GM21447 (cell line): ENCODE results near the gene APOLD1.
"Not testable (repeated sequence)": the region's sequence is repeated elsewhere in the genome, so short reads cannot be mapped to it uniquely, and the experiment has no call there.

ENCODE experiments used
- ATAC-seq: cut with Tn5 transposase; IDR thresholded peaks from one replicate; pipeline ENCODE4 v1.9.1; 2021; ENCODE audit not compliant: unreplicated experiment

APOLD1 gene, protein sequence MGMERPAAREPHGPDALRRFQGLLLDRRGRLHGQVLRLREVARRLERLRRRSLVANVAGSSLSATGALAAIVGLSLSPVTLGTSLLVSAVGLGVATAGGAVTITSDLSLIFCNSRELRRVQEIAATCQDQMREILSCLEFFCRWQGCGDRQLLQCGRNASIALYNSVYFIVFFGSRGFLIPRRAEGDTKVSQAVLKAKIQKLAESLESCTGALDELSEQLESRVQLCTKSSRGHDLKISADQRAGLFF

GRCh38 chr12:12784911-12785814 is at the start of gene APOLD1:
TSS of gene APOLD1 (plus strand) at chr12:12785659. CDS start at chr12:12785692, 33 bp downstream.
- no peak for ATAC-seq

- peak; percentile 79 for ATAC-seq
Observed at GRCh38 chr12:12736759-12737676, 48.4 kb upstream of the APOLD1 start.

DNA sequence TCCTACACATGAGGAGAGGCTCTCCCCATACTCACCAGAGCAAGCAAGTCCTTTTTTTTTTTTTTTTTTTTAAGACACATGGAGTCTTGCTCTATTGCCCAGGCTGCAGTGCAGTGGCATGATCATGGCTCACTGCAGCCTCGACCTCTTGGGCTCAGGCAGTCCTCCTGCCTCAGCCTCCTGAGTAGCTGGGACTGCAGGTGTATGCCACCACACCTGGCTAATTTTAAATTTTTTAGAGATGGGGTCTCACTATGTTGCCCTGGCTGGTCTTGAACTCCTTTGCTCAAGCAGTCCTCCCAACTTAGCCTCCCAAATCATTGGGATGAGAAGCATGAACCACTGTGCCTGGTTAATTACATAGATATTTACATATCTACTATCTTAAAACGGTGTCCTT is 47.3 kb upstream of the APOLD1 start:
- ATAC-seq = not testable (repeated sequence)

- ATAC-seq = no peak
Observed at GRCh38 chr12:12741660-12742059, 43.8 kb upstream of the APOLD1 start.

GRCh38 chr12:12744546-12745305 is 40.7 kb upstream of the APOLD1 start:
- ATAC-seq = no peak

- no peak for ATAC-seq
Observed at GRCh38 chr12:12745576-12746211, 39.8 kb upstream of the APOLD1 start.

DNA sequence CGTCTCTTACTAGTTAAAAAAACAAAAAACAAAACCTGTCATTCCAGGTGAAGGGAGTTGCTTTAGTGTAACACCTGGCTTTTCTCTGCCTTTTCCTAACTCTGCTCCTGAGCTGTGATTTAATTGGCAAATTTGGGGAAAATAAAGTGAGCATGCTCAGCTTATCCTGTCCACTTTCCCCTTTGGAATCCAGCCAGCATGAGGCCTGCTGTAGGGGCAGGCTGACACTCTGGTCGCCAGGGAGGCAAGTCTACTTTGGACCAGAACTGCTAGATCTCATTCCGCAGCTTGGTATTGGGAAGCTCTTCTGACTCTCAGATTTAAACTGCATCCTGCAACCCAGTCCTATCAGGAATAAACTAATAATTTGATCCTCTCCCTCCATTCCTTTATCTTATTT is 38.2 kb upstream of the APOLD1 start:
- no peak for ATAC-seq

DNA sequence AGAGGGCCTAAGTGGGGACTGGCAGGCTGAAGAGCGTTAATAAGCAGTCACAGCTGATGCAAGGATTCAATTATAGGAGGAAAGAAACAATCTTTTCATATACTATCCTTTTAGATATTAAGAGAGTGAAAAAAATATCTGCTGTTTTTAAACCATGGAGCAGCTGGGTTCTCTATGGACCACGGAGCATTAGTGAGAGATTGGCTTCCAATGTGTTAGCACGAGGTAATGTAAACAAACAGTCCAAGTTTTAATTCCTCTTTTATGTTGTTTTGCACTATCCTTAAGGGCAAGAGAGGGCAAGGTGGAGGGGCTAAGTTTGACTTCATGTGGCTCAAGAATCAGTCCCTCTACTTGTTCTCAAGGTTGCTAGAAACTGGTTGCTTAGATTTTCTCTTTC is 37.4 kb upstream of the APOLD1 start:
- no peak for ATAC-seq

DNA sequence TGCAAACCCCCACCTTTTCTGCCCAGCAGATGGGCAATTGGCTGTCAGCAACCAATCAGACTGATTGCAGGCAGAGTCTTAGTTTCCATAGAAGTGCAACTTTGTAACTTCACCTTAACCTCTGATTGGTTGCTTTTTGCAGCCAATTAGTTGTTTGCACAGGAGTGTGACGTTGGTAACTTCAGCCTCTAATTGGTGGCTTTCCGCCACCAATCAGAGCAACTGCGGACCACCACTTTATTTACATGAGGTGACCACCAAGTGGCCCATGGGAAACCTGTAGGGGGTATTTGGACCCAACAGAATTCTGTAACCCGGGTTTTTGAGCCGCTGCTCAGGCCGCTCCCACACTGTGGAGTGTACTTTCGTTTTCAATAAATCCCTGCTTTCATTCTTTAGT is 36.0 kb upstream of the APOLD1 start:
- ATAC-seq = no peak

- ATAC-seq = no peak
Observed at GRCh38 chr12:12755923-12756322, 29.5 kb upstream of the APOLD1 start.

- ATAC-seq = no peak
Observed at GRCh38 chr12:12757121-12757520, 28.3 kb upstream of the APOLD1 start.

DNA sequence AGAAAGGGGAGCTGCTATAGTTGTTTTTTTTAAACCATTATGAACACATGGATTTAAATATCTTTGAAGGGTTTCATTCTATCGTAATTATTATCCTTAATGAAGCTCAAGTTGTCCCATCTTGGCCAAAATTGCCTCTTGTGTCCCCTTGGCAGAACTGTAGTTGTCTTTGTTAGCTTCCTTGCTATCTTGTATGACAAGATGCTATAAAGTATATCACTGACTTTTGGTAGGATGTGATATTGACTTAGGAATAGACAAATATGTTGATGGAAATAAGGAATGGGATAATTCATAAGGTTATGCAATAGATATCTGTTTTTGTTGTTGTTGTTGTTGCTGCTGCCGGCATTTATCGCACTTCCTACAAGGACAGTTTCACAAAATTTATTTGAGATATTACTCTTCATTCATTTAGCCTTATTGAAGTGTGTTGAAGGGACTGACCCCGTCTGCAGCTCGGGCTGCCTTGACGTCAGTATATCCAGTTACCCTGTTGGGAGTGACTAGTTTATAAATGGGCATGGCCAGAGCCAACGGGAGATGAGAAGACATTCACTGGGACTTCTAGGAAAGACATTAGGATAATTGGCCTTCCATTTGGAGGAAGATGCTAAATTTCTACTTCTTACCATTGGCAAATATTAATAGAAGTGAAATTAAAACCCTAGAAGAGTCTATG is 26.1 kb upstream of the APOLD1 start:
- no peak for ATAC-seq

DNA sequence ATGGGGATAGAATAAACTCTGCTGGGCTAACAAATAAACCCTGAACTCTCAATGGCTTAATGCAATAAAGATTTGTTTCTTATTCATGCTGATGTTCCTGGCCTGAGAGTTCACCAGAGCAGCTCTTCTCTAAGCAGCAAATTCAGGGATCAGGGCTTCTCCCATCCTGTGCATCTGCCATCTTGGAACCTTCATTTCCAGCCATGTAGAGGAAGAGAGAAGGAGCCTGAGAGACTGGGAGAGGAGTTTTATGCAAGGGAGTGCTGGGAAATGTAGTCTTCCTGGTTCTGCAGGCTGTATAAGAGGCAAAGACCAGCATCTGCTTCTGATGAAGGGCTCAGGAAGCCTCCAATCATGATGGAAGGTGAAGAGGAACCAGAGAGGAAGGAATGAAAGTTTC is 20.6 kb upstream of the APOLD1 start:
- ATAC-seq = no peak

DNA sequence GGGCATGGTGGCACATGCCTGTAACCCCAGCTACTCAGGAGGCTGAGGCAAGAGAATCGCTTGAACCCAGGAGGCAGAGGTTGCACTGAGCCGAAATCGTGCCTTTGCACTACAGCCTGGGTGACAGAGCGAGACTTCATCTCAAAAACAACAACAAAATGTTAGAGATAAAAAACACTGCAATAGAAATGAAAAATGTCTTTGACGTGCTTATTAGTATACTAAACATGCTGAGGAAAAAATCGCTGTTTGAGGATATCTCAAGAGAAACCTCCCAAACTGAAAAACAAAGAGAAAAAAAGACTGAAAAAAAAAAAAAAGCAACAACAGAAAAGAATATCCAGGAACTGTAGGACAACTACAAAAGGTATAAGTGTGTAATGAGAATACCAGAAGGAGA is 15.2 kb upstream of the APOLD1 start:
- ATAC-seq = no peak

DNA sequence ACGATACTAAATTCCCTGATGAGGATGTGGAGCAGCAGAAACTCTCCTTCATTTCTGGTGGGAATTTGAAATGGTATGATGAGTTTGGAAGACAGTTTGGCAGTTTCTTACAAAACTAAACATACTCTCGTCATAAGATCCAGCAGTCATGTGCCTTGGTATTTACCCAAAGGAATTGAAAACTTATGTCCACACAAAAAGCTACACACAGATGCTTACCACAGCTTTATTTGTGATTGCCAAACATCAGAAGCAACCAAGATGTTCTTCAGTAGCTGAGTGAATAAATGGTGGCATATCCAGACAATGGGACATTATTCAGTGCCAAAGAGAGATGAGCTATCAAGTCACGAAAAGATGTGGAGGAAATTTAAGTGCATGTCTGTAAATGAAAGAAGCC is 10.7 kb upstream of the APOLD1 start:
- ATAC-seq = no peak

DNA sequence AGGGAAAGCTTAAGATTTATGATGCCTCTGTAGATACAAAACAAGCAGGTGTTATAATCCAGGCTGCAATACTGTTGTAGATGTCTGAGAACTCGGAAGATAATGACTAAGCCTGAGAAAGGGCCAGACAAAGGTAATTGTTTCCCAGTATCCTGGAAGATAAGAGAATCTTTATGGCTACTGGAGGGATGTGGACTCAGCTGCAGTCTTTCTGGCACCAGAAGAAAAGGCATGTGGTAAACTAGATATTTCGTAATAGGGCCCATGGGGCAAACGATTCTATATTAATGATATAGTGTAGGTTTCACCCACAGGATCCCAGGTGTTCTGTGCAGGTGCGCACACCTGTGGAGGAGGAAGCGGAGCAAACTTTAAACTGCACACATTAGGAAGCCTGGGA is 9.2 kb upstream of the APOLD1 start:
- no peak for ATAC-seq

GRCh38 chr12:12777092-12777491 is 8.4 kb upstream of the APOLD1 start:
- ATAC-seq = no peak

- ATAC-seq = no peak
Observed at GRCh38 chr12:12779007-12779406, 6.5 kb upstream of the APOLD1 start.

DNA sequence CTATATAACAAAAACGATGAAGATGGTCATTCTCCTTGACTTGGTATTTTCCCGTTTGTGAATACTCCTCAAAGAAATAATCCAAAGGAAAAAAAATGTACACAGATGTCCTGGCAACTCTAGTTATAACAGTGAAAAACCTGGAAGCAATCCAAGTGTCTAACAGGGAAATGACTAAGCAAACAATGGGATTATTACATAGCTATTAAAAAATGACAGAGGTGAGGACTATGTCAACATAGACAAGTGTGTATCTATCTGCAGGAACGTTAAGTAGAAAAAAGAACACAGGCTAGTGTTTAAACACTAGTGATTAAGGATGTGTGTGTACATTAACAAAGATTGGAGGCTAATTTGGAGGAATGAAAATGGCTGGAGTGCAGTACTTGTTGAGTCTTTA is 5.9 kb upstream of the APOLD1 start:
- ATAC-seq = no peak

DNA sequence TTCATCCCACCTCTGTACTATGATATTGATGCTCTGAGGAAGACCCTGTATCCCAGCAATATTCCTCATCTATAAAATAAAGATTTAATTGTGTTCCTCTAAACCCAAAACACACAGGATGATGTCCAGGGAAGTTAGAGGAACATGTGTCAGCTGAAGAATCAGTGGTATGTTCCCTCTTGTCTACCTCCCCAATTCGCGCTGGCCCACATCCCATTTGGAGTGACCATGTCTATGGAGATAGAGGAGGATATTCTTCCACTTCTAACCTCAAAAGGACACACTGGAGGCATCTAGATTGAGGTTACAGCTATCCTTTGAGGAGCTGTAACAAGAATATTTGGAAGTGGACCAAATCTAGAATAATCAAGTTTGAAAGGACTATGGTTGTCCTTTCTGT is 1.3 kb upstream of the APOLD1 start:
- no peak for ATAC-seq
